HUES6 (cell line): ENCODE data around the gene EPB41.

ENCODE experiments used
- H3K27ac ChIP-seq: 2 replicates; pipeline ENCODE4 v1.7.0; 2013; ENCODE audit warnings: low read depth, mild to moderate bottlenecking, low read length, inconsistent platforms
- H3K27me3 ChIP-seq: 2 replicates; pipeline ENCODE4 v1.6.1; 2013; ENCODE audit warnings: low read length; ENCODE audit not compliant: control insufficient read depth, insufficient read depth
- H3K36me3 ChIP-seq: 2 replicates; pipeline ENCODE4 v1.6.1; 2013; ENCODE audit warnings: low read length; ENCODE audit not compliant: control insufficient read depth, insufficient read depth
- H3K4me1 ChIP-seq: 2 replicates; pipeline ENCODE4 v1.6.1; 2013; ENCODE audit warnings: low read length; ENCODE audit not compliant: control insufficient read depth, insufficient read depth
- H3K4me3 ChIP-seq: 2 replicates; pipeline ENCODE4 v1.5.1; 2013; ENCODE audit warnings: low read depth, low read length
- H3K9ac ChIP-seq: one replicate; pipeline ENCODE4 v1.6.1; 2013; ENCODE audit warnings: mild to moderate bottlenecking, low read length
- H3K9me3 ChIP-seq: 2 replicates; pipeline ENCODE4 v1.6.1; 2013; ENCODE audit warnings: low read depth, low read length; ENCODE audit not compliant: control insufficient read depth, insufficient read depth

Gene EPB41

GRCh38 chr1:28983091-28983490, 68.7 kb downstream of the EPB41 start:
- Histone ChIP-seq H3K9ac (no peak overlapping the region), H3K36me3 (no peaks in the 10 kb centered on the region), H3K9me3 (no peaks in the 10 kb centered on the region), H3K27me3 (no peaks in the 10 kb centered on the region), H3K4me1 (peaks cover 20% of the 10 kb centered on the region), H3K27ac (no peak overlapping the region), H3K4me3 (no peak overlapping the region; the same call in 1 of the 2 replicates)

GRCh38 chr1:28983509-28984310, 69.3 kb downstream of the EPB41 start:
- H3K27me3 ChIP-seq: no peaks in the 10 kb centered on the region
- no peak overlapping the region; the same call in 1 of the 2 replicates for H3K4me3 ChIP-seq
- no peaks in the 10 kb centered on the region for H3K36me3 ChIP-seq
- no peaks in the 10 kb centered on the region for H3K9me3 ChIP-seq
- H3K4me1 ChIP-seq: peaks cover 20% of the 10 kb centered on the region
- H3K9ac ChIP-seq: no peak overlapping the region
- H3K27ac ChIP-seq: no peak overlapping the region

DNA sequence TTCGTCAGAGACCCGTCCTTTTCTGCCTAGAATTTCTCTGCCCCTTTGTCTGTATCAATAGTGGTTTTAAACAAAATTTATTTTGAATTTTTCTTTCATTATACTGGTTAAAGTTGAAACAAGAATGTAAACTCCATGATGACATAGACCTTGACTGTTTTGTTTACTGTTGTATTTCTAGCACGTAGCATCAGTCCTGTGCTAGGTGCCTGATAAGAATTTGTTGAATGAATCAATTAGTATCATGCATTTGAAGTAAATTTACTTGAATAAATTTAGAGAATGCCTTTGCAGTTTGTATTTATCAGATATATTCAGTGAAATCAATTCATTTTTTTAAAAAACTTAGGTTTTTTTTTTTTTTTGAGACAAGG, 69.9 kb downstream of the EPB41 start:
- no peaks in the 10 kb centered on the region for H3K36me3 ChIP-seq
- no peaks in the 10 kb centered on the region for H3K27me3 ChIP-seq
- H3K9ac ChIP-seq: no peak overlapping the region
- H3K27ac ChIP-seq: no peak overlapping the region
- H3K9me3 ChIP-seq: no peaks in the 10 kb centered on the region
- no peak overlapping the region; the same call in 1 of the 2 replicates for H3K4me3 ChIP-seq
- H3K4me1 ChIP-seq: peaks cover 20% of the 10 kb centered on the region

- peaks cover 20% of the 10 kb centered on the region for H3K4me1 ChIP-seq
- no peaks in the 10 kb centered on the region for H3K9me3 ChIP-seq
- no peaks in the 10 kb centered on the region for H3K36me3 ChIP-seq
- H3K4me3 ChIP-seq: no peak overlapping the region
- H3K27ac ChIP-seq: no peak overlapping the region
- H3K27me3 ChIP-seq: no peaks in the 10 kb centered on the region
- peak overlapping the region; percentile 32 for H3K9ac ChIP-seq
These were observed 71.1 kb downstream of the EPB41 start for GRCh38 chr1:28985427-28985826.

- Histone ChIP-seq H3K4me1 (peaks cover 20% of the 10 kb centered on the region), H3K27ac (no peak overlapping the region), H3K9ac (no peak overlapping the region)
These were observed 72.0 kb downstream of the EPB41 start for GRCh38 chr1:28986306-28986910.

DNA sequence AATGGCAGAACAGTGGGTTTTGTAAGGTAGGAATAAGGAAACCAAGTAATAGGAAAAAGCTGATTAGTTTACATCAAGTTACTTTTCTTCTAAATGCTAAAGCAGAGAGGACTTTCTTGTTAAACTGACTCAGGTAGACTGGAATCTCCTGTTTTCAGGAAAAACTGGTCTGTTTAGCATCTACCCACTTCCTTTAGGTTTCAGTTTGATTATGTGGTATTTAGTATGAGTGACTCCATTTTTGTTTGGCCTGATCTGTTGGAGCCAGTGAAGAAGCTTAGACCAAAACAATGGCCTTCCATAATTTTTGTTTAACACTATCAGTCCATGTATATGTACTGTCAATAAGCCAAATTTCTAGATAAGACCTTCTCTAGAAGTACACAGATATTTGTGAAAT, 88.4 kb downstream of the EPB41 start:
- H3K4me1 ChIP-seq: peaks cover 12% of the 10 kb centered on the region; the same call in 1 of the 2 replicates
- H3K9ac ChIP-seq: no peak overlapping the region
- H3K9me3 ChIP-seq: no peaks in the 10 kb centered on the region
- no peak overlapping the region for H3K4me3 ChIP-seq
- H3K27me3 ChIP-seq: no peaks in the 10 kb centered on the region
- H3K36me3 ChIP-seq: no peaks in the 10 kb centered on the region
- H3K27ac ChIP-seq: no peak overlapping the region

More at GRCh38 chr1:28986306-28986910, 72.0 kb downstream of the EPB41 start:
- Histone ChIP-seq H3K27me3 (no peaks in the 10 kb centered on the region), H3K36me3 (no peaks in the 10 kb centered on the region), H3K4me3 (no peak overlapping the region), H3K9me3 (no peaks in the 10 kb centered on the region)

DNA sequence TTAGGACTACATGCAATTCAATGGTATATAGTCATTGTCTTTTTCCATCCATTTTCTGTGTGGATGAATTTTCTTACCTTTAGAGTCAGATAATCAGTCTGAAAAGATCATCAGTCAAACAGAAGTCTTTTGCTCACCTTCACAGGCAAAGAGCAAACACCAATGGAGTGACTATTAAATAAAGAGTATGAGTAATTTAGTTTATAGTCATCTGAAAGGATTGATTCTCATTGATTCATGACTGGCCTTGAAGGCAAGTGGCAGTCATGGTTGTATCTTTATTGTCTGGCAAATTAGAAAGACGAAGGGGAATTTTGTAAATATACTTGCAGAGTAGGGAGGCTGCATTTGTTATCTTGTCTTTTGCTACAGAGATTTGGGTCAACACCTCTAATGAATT, 89.9 kb downstream of the EPB41 start:
- Histone ChIP-seq H3K27me3 (no peaks in the 10 kb centered on the region), H3K4me3 (no peak overlapping the region), H3K9ac (no peak overlapping the region), H3K9me3 (no peaks in the 10 kb centered on the region), H3K36me3 (no peaks in the 10 kb centered on the region), H3K4me1 (peaks cover 12% of the 10 kb centered on the region; the same call in 1 of the 2 replicates), H3K27ac (no peak overlapping the region)

DNA sequence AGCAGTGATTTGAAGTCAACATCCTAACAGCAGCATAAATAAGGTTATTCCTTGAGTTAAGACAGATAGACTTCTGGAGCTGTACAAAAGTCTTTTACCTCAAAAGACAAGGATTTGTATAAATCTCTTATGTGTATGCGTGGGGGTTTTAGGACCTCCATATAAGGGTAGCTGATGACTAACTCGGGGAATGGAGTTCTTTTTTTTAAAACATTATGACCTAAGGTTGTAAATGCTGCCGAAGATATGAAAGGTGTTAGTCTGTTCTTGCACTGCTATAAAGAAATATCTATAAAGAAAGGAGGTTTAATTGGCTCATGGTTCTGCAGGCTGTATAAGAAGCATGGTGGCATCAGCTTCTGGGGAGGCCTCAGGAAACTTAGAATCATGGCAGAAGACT, 90.4 kb downstream of the EPB41 start:
- no peaks in the 10 kb centered on the region for H3K27me3 ChIP-seq
- no peak overlapping the region for H3K9ac ChIP-seq
- H3K4me3 ChIP-seq: no peak overlapping the region
- no peak overlapping the region for H3K27ac ChIP-seq
- H3K36me3 ChIP-seq: no peaks in the 10 kb centered on the region
- H3K9me3 ChIP-seq: no peaks in the 10 kb centered on the region
- H3K4me1 ChIP-seq: peaks cover 12% of the 10 kb centered on the region; the same call in 1 of the 2 replicates

GRCh38 chr1:29011775-29012174, 97.4 kb downstream of the EPB41 start:
- H3K27me3 ChIP-seq: no peaks in the 10 kb centered on the region
- no peaks in the 10 kb centered on the region; the same call in 1 of the 2 replicates for H3K36me3 ChIP-seq
- H3K4me3 ChIP-seq: no peak overlapping the region
- peaks cover 7% of the 10 kb centered on the region; the same call in 1 of the 2 replicates for H3K4me1 ChIP-seq
- H3K9me3 ChIP-seq: no peaks in the 10 kb centered on the region
- H3K9ac ChIP-seq: no peak overlapping the region
- H3K27ac ChIP-seq: no peak overlapping the region

GRCh38 chr1:29017235-29017634, 102.9 kb downstream of the EPB41 start:
- Histone ChIP-seq H3K9ac (no peak overlapping the region), H3K36me3 (peaks cover 4% of the 10 kb centered on the region), H3K4me1 (peaks cover 5% of the 10 kb centered on the region; the same call in 1 of the 2 replicates), H3K4me3 (no peak overlapping the region), H3K9me3 (no peaks in the 10 kb centered on the region), H3K27me3 (no peaks in the 10 kb centered on the region), H3K27ac (no peak overlapping the region)

GRCh38 chr1:29017975-29018712, 103.8 kb downstream of the EPB41 start:
- no peak overlapping the region for H3K9ac ChIP-seq
- H3K4me1 ChIP-seq: no peaks in the 10 kb centered on the region
- H3K27ac ChIP-seq: no peak overlapping the region
- H3K36me3 ChIP-seq: peaks cover 4% of the 10 kb centered on the region
- no peak overlapping the region for H3K4me3 ChIP-seq
- H3K27me3 ChIP-seq: no peaks in the 10 kb centered on the region
- H3K9me3 ChIP-seq: no peaks in the 10 kb centered on the region
